H1 (cell line): ENCODE measurements around the gene PNMA8C. TPM values are rescaled to one million over a fixed set of nuclear protein-coding genes. Genes with fewer than 3 reads are reported as not detected.

ENCODE experiments used
- CTCF ChIA-PET: fragments of 300-600 bp; sonication (Branson Sonifier 250); formaldehyde crosslinking; loops from one replicate; lab custom pipeline; 2021; ENCODE audit not compliant: partially characterized antibody; lab: Charles Lee
- POLR2A ChIA-PET: fragments of 300-600 bp; sonication (Branson Sonifier 250); formaldehyde crosslinking; loops from one replicate; lab custom pipeline; 2021; ENCODE audit warnings: inconsistent platforms; ENCODE audit not compliant: partially characterized antibody; lab: Charles Lee
- DNase-seq, 2 experiments: peaks; one replicate each; pipeline versions ENCODE4 v3.0.0 to v3.0.0-alpha.2; 2010 to 2022; ENCODE audit warnings: low spot score in 2 of 2, low read depth in 1 of 2, mixed read lengths in 1 of 2
- FAIRE-seq: peaks from 2 replicates; lab custom pipeline; 2011; peaks lifted over from hg19 to GRCh38; lab: Jason Lieb, UNC
- H2AFZ ChIP-seq: 2 replicates; pipeline ENCODE4 v1.8.1; 2012; ENCODE audit warnings: low read length, inconsistent platforms
- H2AK5ac ChIP-seq: 2 replicates; pipeline ENCODE4 v1.6.1; 2013; ENCODE audit warnings: low read depth, low read length
- H2BK120ac ChIP-seq: replicated peaks from 2 replicates; pipeline ENCODE3; 2013; ENCODE audit warnings: low read depth, low read length, inconsistent platforms
- H2BK12ac ChIP-seq: 2 replicates; pipeline ENCODE4 v1.6.1; 2013; ENCODE audit warnings: low read depth, low read length
- H2BK15ac ChIP-seq: 2 replicates; pipeline ENCODE4 v1.6.1; 2013; ENCODE audit warnings: low read length
- H2BK20ac ChIP-seq: 2 replicates; pipeline ENCODE4 v1.6.1; 2013; ENCODE audit warnings: low read length
- H2BK5ac ChIP-seq: 2 replicates; pipeline ENCODE4 v1.6.1; 2013; ENCODE audit warnings: low read depth, low read length
- H3K14ac ChIP-seq: 2 replicates; pipeline ENCODE4 v1.6.1; 2013; ENCODE audit warnings: inconsistent platforms; ENCODE audit not compliant: insufficient read length
- H3K18ac ChIP-seq: 2 replicates; pipeline ENCODE4 v1.6.1; 2013; ENCODE audit warnings: low read length; ENCODE audit errors: extremely low read depth
- H3K23ac ChIP-seq: 2 replicates; pipeline ENCODE4 v1.6.1; 2013; ENCODE audit warnings: inconsistent platforms; ENCODE audit not compliant: insufficient read length
- H3K23me2 ChIP-seq: 2 replicates; pipeline ENCODE4 v1.6.1; 2013; ENCODE audit warnings: low read depth, low read length
- H3K27ac ChIP-seq: 2 replicates; pipeline ENCODE4 v1.6.1; 2011; ENCODE audit warnings: low read depth, low read length, inconsistent platforms
- H3K27me3 ChIP-seq, 4 experiments: replicated peaks in 1 of 4; 1 replicate in 1 of 4; 2 replicates in 3 of 4; pipeline versions ENCODE4 v1.6.1 to v1.8.1; 2011 to 2013; ENCODE audit warnings: low read length in 3 of 4, mild to moderate bottlenecking in 3 of 4, inconsistent platforms in 2 of 4, mixed read lengths in 2 of 4, moderate library complexity in 1 of 4; ENCODE audit not compliant: control insufficient read depth in 3 of 4, insufficient read depth in 3 of 4; ENCODE audit errors: extremely low read depth in 1 of 4
- H3K36me3 ChIP-seq, 4 experiments: 2 replicates each; pipeline versions ENCODE4 v1.6.1 to v1.8.1; 2011 to 2013; ENCODE audit warnings: mild to moderate bottlenecking in 4 of 4, low read length in 3 of 4, moderate library complexity in 2 of 4, control low read depth in 1 of 4, inconsistent platforms in 1 of 4; ENCODE audit not compliant: insufficient read depth in 4 of 4, control insufficient read depth in 2 of 4
- H3K4ac ChIP-seq: replicated peaks from 2 replicates; pipeline ENCODE3; 2013; ENCODE audit warnings: low read length, low read depth, mixed read lengths, inconsistent platforms; ENCODE audit not compliant: insufficient read length
- H3K4me1 ChIP-seq, 4 experiments: replicated peaks in 1 of 4; 1 replicate in 1 of 4; 2 replicates in 3 of 4; pipeline versions ENCODE4 v1.6.1 to v1.8.1; 2011 to 2013; ENCODE audit warnings: low read length in 3 of 4, inconsistent platforms in 2 of 4, mixed read lengths in 1 of 4; ENCODE audit not compliant: insufficient read depth in 4 of 4, control insufficient read depth in 3 of 4
- H3K4me2 ChIP-seq, 2 experiments: 2 replicates each; pipeline versions ENCODE4 v1.6.1 to v1.8.1; 2011 to 2013; ENCODE audit warnings: low read depth in 2 of 2, low read length in 2 of 2, control low read depth in 1 of 2, inconsistent platforms in 1 of 2, mild to moderate bottlenecking in 1 of 2; ENCODE audit not compliant: insufficient read depth in 1 of 2
- H3K4me3 ChIP-seq, 4 experiments: fragments of 200-600, 300-600 bp in 1 of 4; sonication (generic), shearing (Covaris generic), sonication (Bioruptor Twin) in 1 of 4; 2 replicates each; pipeline versions ENCODE4 v1.5.1 to v1.8.1; 2011 to 2016; ENCODE audit warnings: low read length in 4 of 4, low read depth in 3 of 4, control low read depth in 2 of 4, inconsistent platforms in 2 of 4, mild to moderate bottlenecking in 2 of 4, mixed read lengths in 1 of 4, moderate library complexity in 1 of 4; ENCODE audit not compliant: insufficient read depth in 2 of 4; ENCODE audit errors: extremely low read depth in 1 of 4
- H3K56ac ChIP-seq: replicated peaks from 2 replicates; pipeline ENCODE3; 2013; ENCODE audit warnings: low read depth, mild to moderate bottlenecking, mixed read lengths, low read length, inconsistent platforms; ENCODE audit not compliant: insufficient read length
- H3K79me1 ChIP-seq: 2 replicates; pipeline ENCODE4 v1.6.1; 2013; ENCODE audit warnings: low read depth, low read length, control low read depth
- H3K79me2 ChIP-seq, 2 experiments: 2 replicates each; pipeline versions ENCODE4 v1.6.1 to v1.8.1; 2012 to 2013; ENCODE audit warnings: low read length in 2 of 2, mild to moderate bottlenecking in 2 of 2, inconsistent platforms in 1 of 2; ENCODE audit not compliant: insufficient read depth in 2 of 2, control insufficient read depth in 1 of 2
- H3K9ac ChIP-seq, 4 experiments: replicated peaks in 1 of 4; 1 replicate in 1 of 4; 2 replicates in 3 of 4; pipeline versions ENCODE4 v1.6.1 to v1.8.1; 2011 to 2013; ENCODE audit warnings: low read depth in 3 of 4, low read length in 3 of 4, control low read depth in 2 of 4, mild to moderate bottlenecking in 2 of 4, moderate library complexity in 2 of 4, inconsistent platforms in 1 of 4; ENCODE audit errors: extremely low read depth in 1 of 4
- H3K9me3 ChIP-seq, 2 experiments: 2 replicates each; pipeline versions ENCODE4 v1.6.1 to v1.8.1; 2012 to 2013; ENCODE audit warnings: mild to moderate bottlenecking in 2 of 2, moderate library complexity in 2 of 2, control low read depth in 1 of 2, inconsistent platforms in 1 of 2, low read depth in 1 of 2, low read length in 1 of 2, mixed read lengths in 1 of 2; ENCODE audit not compliant: insufficient read depth in 2 of 2
- H4K20me1 ChIP-seq, 2 experiments: replicated peaks in 1 of 2; 2 replicates each; pipeline versions ENCODE3 to v1.8.1; 2011 to 2013; ENCODE audit warnings: inconsistent platforms in 2 of 2, low read length in 2 of 2, mild to moderate bottlenecking in 1 of 2; ENCODE audit not compliant: insufficient read depth in 2 of 2, control insufficient read depth in 1 of 2
- H4K5ac ChIP-seq: 2 replicates; pipeline ENCODE4 v1.6.1; 2013; ENCODE audit warnings: low read length, low read depth, mixed read lengths, inconsistent platforms; ENCODE audit not compliant: insufficient read length
- H4K8ac ChIP-seq: 2 replicates; pipeline ENCODE4 v1.8.0; 2013; ENCODE audit warnings: mild to moderate bottlenecking, moderate library complexity, low read length, inconsistent platforms; ENCODE audit not compliant: insufficient read depth; ENCODE audit errors: extremely low read depth
- H4K91ac ChIP-seq: replicated peaks from 2 replicates; pipeline ENCODE3; 2013; ENCODE audit warnings: low read length, mixed read lengths, inconsistent platforms; ENCODE audit not compliant: insufficient read length
- TAF1 ChIP-seq: IDR thresholded peaks from 2 replicates; pipeline ENCODE4 v1.6.1; 2011; ENCODE audit warnings: mild to moderate bottlenecking, low read depth, low read length
- WGBS, 2 experiments: shearing (Covaris generic) in 1 of 2; methylation state at CpG; one replicate each; pipeline versions ENCODE4 v1.1.6 to v1.1.7; 2013 to 2015; ENCODE audit warnings: low lambda C conversion rate in 2 of 2, mixed read lengths in 2 of 2, inconsistent platforms in 1 of 2, low coverage in 1 of 2, missing lambda C conversion rate in 1 of 2; ENCODE audit not compliant: insufficient replicate concordance in 2 of 2, insufficient coverage in 1 of 2, insufficient read length in 1 of 2; ENCODE audit errors: extremely low coverage in 1 of 2, missing lambda C conversion rate in 1 of 2; 5-methylcytosine and 5-hydroxymethylcytosine counted together
- polyA plus RNA-seq, 7 experiments: library from polyadenylated mRNA; depleted of rRNA in 3 of 7; stranded (reverse) in 5 of 7; unstranded in 2 of 7; fragments of >200 nt in 5 of 7; fragments of 200-250 nt in 2 of 7; gene quantifications; 1 replicate in 5 of 7; 2 replicates in 1 of 7; 4 replicates in 1 of 7; pipeline versions ENCODE4 v1.2.1 to v1.2.3, GENCODE V29; 2011 to 2013; ENCODE audit warnings: missing spikeins in 2 of 7, mixed read lengths in 2 of 7
- total RNA-seq: library from RNA; stranded (reverse); fragmentation: NEBNext Ultra II Directional; extraction: Animal tissue kit (Norgen Biotek cat#: 25700); gene quantifications from 2 replicates; pipeline ENCODE4 v1.2.1, GENCODE V29; 2021

The PNMA8C gene
- total and polyA plus RNA-seq, 2 of the 8 experiments (the other 6 are each of a cell fraction or from before 2014, with no cell fraction given) = 0.53 to 1.8 TPM

- H3K4me3 ChIP-seq = no peak overlapping the region
- FAIRE-seq (no peak), DNase-seq (no peak)
- no peak overlapping the region for H3K56ac ChIP-seq
- H4K20me1 ChIP-seq = peaks cover 0 to 9% of the 10 kb centered on the region in 2 experiments
- no peak overlapping the region for H2AFZ ChIP-seq
- H3K79me1 ChIP-seq = no peaks in the 10 kb centered on the region
- no peak overlapping the region for H3K4me2 ChIP-seq
- H3K23ac ChIP-seq = no peak overlapping the region
- H4K91ac ChIP-seq = no peak overlapping the region
- ChIA-PET POLR2A (interaction anchor here (0.9 to 3.2 kb wide), 5 partner anchors 12 to 74 kb away, joined by 3 to 15 read pairs (median 5); no protein-coding TSS in a partner anchor), CTCF (interaction anchor here (0.7 to 7.4 kb wide), 8 partner anchors 10 to 146 kb away, joined by 3 to 91 read pairs (median 4); no protein-coding TSS in a partner anchor)
- H3K14ac ChIP-seq = no peak overlapping the region
- H3K4ac ChIP-seq = no peak overlapping the region
- H2AK5ac ChIP-seq = no peak overlapping the region
- no peaks in the 10 kb centered on the region for H3K79me2 ChIP-seq
- H3K23me2 ChIP-seq = no peaks in the 10 kb centered on the region
- H4K8ac ChIP-seq = no peak overlapping the region; the same call in 1 of the 2 replicates
- no peak overlapping the region for H3K18ac ChIP-seq
- H2BK15ac ChIP-seq = no peak overlapping the region
- H3K36me3 ChIP-seq = peaks cover 5 to 42% (median 32%) of the 10 kb centered on the region in 4 experiments; a peak in 6 of 8 replicates
- no peak overlapping the region for H2BK120ac ChIP-seq
- no peak overlapping the region; the same call in 1 of the 2 replicates for H3K27ac ChIP-seq
- H2BK12ac ChIP-seq = no peak overlapping the region
- H3K9me3 ChIP-seq = no peaks in the 10 kb centered on the region; a peak in 1 of 4 replicates
- H3K9ac ChIP-seq = no peak overlapping the region
- H4K5ac ChIP-seq = no peak overlapping the region
- no peak overlapping the region; the same call in 1 of the 2 replicates for H2BK5ac ChIP-seq
- no peaks in the 10 kb centered on the region for H3K27me3 ChIP-seq
- H3K4me1 ChIP-seq = no peaks in the 10 kb centered on the region; a peak in 2 of 7 replicates
- no peak overlapping the region for H2BK20ac ChIP-seq
- WGBS, 2 experiments = 85% methylated on average over 20 of the region's 21 CpGs; no CpG with 5 or more reads in 1 of the 2 experiments
- no peak for TF ChIP-seq TAF1
These were observed 36.4 kb downstream of the PNMA8C start for GRCh38 chr19:46392252-46392801.
